HPDE6-E6E7 (cell line): Measurements from ENCODE around the gene COPG1.
"Not testable (repeated sequence)": the region's sequence is repeated elsewhere in the genome, so short reads cannot be mapped to it uniquely, and the experiment has no call there.

Source experiments
- DNase-seq: peaks from one replicate; pipeline ENCODE4 v3.0.0; 2011; ENCODE audit warnings: missing footprints; ENCODE audit errors: extremely low spot score

The COPG1 gene

GRCh38 chr3:129245141-129245540 lies 4.3 kb upstream of the COPG1 start:
- no peak for DNase-seq

DNA sequence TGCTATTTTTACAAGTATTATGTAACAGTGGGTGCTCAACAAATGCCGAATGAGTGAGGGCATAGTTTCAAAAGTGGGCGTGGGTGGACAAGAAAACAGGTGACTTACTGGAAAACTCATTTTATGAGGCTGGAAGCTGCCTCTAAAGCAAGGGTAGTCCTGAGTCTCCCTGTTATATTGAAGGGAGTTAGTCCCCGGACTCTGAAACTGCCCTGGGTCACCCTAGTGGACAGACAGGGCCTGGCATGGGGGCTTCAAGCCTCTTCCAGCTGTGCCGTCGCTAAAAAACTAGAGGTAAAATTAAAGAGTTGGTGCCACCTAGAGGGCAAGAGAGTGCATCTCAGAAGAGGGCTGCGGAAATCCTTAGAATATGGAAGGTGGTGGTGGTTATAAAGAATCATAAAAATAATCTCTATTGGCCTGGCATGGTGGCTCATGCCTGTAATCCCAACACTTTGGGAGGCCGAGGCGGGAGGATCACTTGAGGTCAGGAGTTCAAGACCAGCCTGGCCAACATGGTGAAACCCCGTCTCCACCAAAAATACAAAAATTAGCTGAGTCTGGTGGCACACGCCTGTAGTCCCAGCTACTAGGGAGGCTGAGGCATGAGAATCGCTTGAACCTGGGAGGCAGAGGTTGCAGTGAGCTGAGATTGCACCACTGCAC lies 3.6 kb upstream of the COPG1 start:
- DNase-seq = peak; percentile 79

- DNase-seq = no peak
These were observed 2.8 kb upstream of the COPG1 start for GRCh38 chr3:129246636-129247035.

DNA sequence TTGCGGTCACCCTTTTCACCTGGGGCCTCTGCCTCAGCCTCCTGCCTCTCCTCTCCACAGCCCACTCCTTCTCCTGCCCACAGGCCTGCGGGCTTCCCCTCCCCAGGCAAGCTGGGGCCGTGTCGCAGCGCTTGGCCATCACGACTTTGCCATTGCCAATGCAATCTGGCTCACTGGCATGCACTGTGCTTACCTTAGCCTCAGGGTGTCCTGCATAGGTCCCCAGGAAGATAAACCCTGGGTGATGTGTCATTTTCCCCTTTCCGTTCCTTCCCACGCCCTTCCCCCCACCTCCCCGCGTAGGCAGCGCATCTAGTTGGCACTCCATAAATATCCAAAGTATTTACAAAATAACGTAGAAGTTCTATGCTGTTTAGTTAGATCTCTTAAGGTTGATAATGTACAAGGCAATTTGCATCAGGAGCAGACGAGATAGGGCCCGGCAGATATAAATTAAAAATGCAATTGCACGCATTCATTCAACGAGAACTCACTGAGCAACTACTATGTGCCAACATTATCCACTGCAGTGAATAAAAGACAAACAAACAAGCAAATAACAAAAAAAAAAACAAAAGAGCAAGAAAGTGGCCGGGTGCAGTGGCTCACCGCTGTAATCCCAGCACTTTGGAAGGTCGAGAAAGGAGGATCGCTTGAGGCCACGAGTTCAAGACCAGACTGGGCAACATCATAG lies 973 bp upstream of the COPG1 start:
- DNase-seq = no peak

GRCh38 chr3:129252748-129253147 lies 3.3 kb downstream of the COPG1 start:
- DNase-seq = no peak

DNA sequence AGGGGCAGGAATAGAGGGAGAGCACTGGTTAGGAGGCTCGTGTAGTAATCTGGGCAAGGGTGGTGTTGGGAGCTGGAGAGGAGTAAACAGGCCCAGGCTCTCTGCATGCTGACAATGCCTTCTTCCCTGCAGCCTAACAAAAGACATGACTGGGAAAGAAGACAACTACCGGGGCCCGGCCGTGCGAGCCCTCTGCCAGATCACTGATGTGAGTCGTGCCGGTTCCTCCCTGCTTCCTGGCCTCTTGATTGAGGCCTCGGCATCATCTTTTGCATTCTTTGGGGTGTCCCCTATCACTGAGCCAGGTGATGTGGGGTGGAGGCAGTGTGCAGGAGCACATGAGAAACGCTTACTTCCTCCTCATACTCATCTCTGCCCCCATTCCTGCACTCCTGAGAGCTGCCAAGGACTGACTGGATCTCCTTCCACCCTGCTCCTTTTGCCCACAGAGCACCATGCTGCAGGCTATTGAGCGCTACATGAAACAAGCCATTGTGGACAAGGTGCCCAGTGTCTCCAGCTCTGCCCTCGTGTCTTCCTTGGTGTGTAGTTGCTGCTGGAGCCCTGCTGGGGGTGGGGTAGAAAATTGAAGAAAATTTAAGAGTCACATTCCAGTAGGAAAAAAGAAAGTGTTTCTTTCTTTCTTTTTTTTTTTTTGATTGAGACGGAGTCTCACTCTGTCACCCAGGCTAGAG lies 5.3 kb downstream of the COPG1 start:
- no peak for DNase-seq

DNA sequence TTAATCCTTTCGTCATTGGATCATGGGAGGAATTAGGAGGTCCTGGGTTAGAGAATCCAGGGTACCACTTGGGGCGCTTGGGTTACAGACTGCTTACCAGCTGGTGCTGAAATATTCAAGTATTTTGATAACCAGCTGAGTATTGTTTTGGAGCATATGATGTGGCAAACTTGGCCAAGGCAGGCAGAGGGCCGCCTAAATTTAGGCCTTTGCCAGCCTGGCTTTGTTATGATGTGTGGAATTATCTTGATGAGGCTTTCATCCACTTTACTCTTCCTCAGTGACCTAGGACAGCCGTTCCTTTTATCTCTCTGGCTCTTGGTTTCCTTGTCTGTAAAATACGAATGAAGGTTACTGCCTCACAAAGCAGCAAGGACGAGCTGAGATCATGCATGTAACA lies 6.9 kb downstream of the COPG1 start:
- no peak for DNase-seq

GRCh38 chr3:129257609-129258008 lies 8.2 kb downstream of the COPG1 start:
- no peak for DNase-seq

GRCh38 chr3:129259612-129260477 lies 10.4 kb downstream of the COPG1 start:
- no peak for DNase-seq

DNA sequence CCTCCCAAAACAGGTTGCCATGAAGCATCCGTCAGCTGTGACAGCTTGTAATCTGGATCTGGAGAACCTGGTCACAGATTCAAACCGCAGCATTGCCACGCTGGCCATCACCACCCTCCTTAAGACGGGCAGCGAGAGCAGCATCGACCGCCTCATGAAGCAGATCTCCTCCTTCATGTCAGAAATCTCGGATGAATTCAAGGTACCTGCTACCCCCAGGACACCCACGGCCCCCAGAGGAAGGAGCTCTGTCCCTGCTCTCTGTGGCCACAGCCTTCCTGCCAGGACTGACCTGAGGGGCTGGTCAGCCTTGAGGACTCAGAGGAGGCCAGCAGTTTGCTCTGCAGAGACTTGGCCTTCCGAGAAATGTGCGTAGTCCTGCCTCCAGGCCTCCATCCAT lies 11.2 kb downstream of the COPG1 start:
- DNase-seq = no peak

DNA sequence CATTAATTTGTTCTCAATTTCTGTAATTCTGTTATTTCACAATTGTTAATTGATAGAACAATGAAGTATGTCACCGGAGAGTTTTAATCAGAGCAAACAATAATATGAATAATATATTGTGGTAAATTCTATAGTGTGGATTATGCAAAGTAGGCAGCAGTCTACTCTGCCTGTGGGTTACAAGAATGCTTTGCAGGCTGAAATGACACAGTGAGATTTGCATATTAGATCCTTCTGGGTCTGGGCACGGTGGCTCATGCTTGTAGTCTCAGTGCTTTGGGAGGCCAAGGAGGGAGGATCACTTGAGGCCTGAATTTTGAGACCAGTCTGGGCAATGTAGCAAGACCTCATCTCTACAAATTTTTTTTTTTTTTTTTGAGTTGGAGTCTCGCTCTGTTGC lies 12.5 kb downstream of the COPG1 start:
- no peak for DNase-seq

- no peak for DNase-seq
These were observed 13.9 kb downstream of the COPG1 start for GRCh38 chr3:129263161-129263910.

DNA sequence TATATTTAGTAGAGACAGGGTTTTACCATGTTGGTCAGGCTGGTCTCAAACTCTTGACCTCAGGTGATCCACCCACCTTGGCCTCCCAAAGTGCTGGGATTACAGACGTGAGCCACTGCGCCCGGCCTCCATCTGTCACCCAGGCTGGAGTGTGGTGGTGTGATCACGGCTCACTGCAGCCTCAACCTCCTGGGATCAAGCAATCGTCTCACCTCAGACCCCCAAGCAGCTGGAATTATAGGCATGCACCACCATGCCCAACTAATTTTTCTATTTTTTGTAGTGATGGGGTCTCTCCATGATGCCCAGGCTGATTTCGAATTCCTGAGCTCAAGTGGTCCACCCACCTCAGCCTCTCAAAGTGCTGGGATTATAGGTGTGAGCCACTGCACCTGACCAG lies 15.6 kb downstream of the COPG1 start:
- DNase-seq = not testable (repeated sequence)

- no peak for DNase-seq
These were observed 17.2 kb downstream of the COPG1 start for GRCh38 chr3:129266651-129267050.

DNA sequence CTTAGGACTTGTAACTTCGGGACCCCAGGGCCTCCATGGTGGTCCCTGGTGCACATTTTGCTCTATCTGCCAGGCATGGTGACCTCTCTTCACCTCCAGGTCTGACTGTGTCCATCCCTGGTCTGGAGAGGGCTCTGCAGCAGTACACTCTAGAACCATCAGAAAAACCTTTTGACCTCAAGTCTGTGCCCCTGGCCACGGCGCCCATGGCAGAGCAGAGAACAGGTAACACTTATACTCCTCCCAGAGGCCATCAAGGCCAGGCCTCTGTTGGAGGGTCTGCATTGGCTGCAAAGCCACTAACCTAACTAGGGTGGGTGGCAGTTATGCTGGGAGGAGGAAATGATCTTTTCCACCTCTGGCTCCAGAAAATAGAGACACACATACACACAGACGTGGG lies 19.0 kb downstream of the COPG1 start:
- DNase-seq = no peak

GRCh38 chr3:129271674-129272073 lies 22.3 kb downstream of the COPG1 start:
- DNase-seq = no peak

GRCh38 chr3:129276385-129276784 lies 27.0 kb downstream of the COPG1 start:
- no peak for DNase-seq

- no peak for DNase-seq
These were observed 28.4 kb downstream of the COPG1 start for GRCh38 chr3:129277829-129278271.

- peak; percentile 93 for DNase-seq
These were observed 29.1 kb downstream of the COPG1 start, which contains the start of gene HMCES for GRCh38 chr3:129278439-129278965. Gene HMCES, plus strand, starts transcription at chr3:129278870. Its CDS starts 863 bp downstream, at chr3:129279733.

- DNase-seq = peak; percentile 13
These were observed 29.8 kb downstream of the COPG1 start for GRCh38 chr3:129278966-129279906.
